ENCODE results near the gene ZC3H8.

Gene ZC3H8

GRCh38 chr2:112195167-112195766 lies 59.6 kb downstream of the ZC3H8 start:
- DNase-seq (ENCODE audit: low read depth in 2 of 2): no peak

GRCh38 chr2:112194482-112194881 lies 60.4 kb downstream of the ZC3H8 start:
- DNase-seq (ENCODE audit: low read depth in 2 of 2): no peak

- no peak for DNase-seq (ENCODE audit: low read depth in 2 of 2)
These were observed 60.8 kb downstream of the ZC3H8 start for GRCh38 chr2:112194028-112194427.

GRCh38 chr2:112189001-112189556 lies 65.8 kb downstream of the ZC3H8 start:
- no peak for DNase-seq (ENCODE audit: low read depth in 2 of 2)

GRCh38 chr2:112187805-112188596 lies 66.8 kb downstream of the ZC3H8 start:
- peak; percentile 61 to 64 for DNase-seq (ENCODE audit: low read depth in 2 of 2)

GRCh38 chr2:112187046-112187715 lies 67.7 kb downstream of the ZC3H8 start:
- no peak for DNase-seq (ENCODE audit: low read depth in 2 of 2)

GRCh38 chr2:112185131-112185530 lies 69.7 kb downstream of the ZC3H8 start:
- no peak for DNase-seq (ENCODE audit: low read depth in 2 of 2)

GRCh38 chr2:112184121-112184520 lies 70.7 kb downstream of the ZC3H8 start:
- no peak for DNase-seq (ENCODE audit: low read depth in 2 of 2)

GRCh38 chr2:112183327-112184025 lies 71.4 kb downstream of the ZC3H8 start:
- no peak for DNase-seq (ENCODE audit: low read depth in 2 of 2)

- DNase-seq (ENCODE audit: low read depth in 2 of 2): peak; percentile 40 to 45
These were observed 72.2 kb downstream of the ZC3H8 start for GRCh38 chr2:112182581-112183034.

GRCh38 chr2:112181571-112182290 lies 73.1 kb downstream of the ZC3H8 start:
- peak in 1 of 2 experiments; percentile 50 for DNase-seq (ENCODE audit: low read depth in 2 of 2)

- no peak for DNase-seq (ENCODE audit: low read depth in 2 of 2)
These were observed 78.8 kb downstream of the ZC3H8 start for GRCh38 chr2:112175958-112176573.

GRCh38 chr2:112175333-112175732 lies 79.5 kb downstream of the ZC3H8 start:
- DNase-seq (ENCODE audit: low read depth in 2 of 2): no peak

GRCh38 chr2:112174383-112174782 lies 80.5 kb downstream of the ZC3H8 start:
- DNase-seq (ENCODE audit: low read depth in 2 of 2): no peak

- DNase-seq (ENCODE audit: low read depth in 2 of 2): no peak
These were observed 81.1 kb downstream of the ZC3H8 start for GRCh38 chr2:112173646-112174319.

GRCh38 chr2:112170495-112170894 lies 84.3 kb downstream of the ZC3H8 start:
- DNase-seq (ENCODE audit: low read depth in 2 of 2): no peak

- DNase-seq (ENCODE audit: low read depth in 2 of 2): no peak
These were observed 86.3 kb downstream of the ZC3H8 start for GRCh38 chr2:112168422-112169124.

GRCh38 chr2:112166806-112167499 lies 87.9 kb downstream of the ZC3H8 start:
- no peak for DNase-seq (ENCODE audit: low read depth in 2 of 2)

GRCh38 chr2:112165296-112165695 lies 89.5 kb downstream of the ZC3H8 start:
- no peak for DNase-seq (ENCODE audit: low read depth in 2 of 2)
